CD4-positive, alpha-beta T cell treated with Interleukin-12 subunit alpha and Interleukin-12 subunit beta, for 1 hour (primary cell): ENCODE results near the gene PCDH15.
"Not testable (repeated sequence)": the region's sequence is repeated elsewhere in the genome, so short reads cannot be mapped to it uniquely, and the experiment has no call there.

Experiments
- DNase-seq: peaks from one replicate; pipeline ENCODE4 v3.0.0-alpha.2; 2020

PCDH15 gene

GRCh38 chr10:54531296-54531695 is 269.7 kb downstream of the PCDH15 start:
- no peak for DNase-seq

- DNase-seq, result no peak
These were observed 270.7 kb downstream of the PCDH15 start for GRCh38 chr10:54530299-54530698.

GRCh38 chr10:54525816-54526215 is 275.2 kb downstream of the PCDH15 start:
- no peak for DNase-seq

- not testable (repeated sequence) for DNase-seq
These were observed 285.8 kb downstream of the PCDH15 start for GRCh38 chr10:54515244-54515643.

- DNase-seq, result no peak
These were observed 297.2 kb downstream of the PCDH15 start for GRCh38 chr10:54503863-54504262.

- DNase-seq, result no peak
These were observed 299.1 kb downstream of the PCDH15 start for GRCh38 chr10:54501929-54502328.

- DNase-seq, result no peak
These were observed 304.2 kb downstream of the PCDH15 start for GRCh38 chr10:54496852-54497251.

- DNase-seq, result no peak
These were observed 313.3 kb downstream of the PCDH15 start for GRCh38 chr10:54487743-54488142.

- DNase-seq, result no peak
These were observed 315.1 kb downstream of the PCDH15 start for GRCh38 chr10:54485971-54486370.

- no peak for DNase-seq
These were observed 316.8 kb downstream of the PCDH15 start for GRCh38 chr10:54484186-54484585.

- no peak for DNase-seq
These were observed 322.4 kb downstream of the PCDH15 start for GRCh38 chr10:54478601-54479000.

- DNase-seq, result no peak
These were observed 323.3 kb downstream of the PCDH15 start for GRCh38 chr10:54477738-54478137.

GRCh38 chr10:54470324-54470631 is 330.8 kb downstream of the PCDH15 start:
- no peak for DNase-seq

GRCh38 chr10:54469587-54470323 is 331.3 kb downstream of the PCDH15 start:
- DNase-seq, result no peak

GRCh38 chr10:54454271-54454670 is 346.8 kb downstream of the PCDH15 start:
- no peak for DNase-seq

- DNase-seq, result no peak
These were observed 352.0 kb downstream of the PCDH15 start for GRCh38 chr10:54449056-54449455.

GRCh38 chr10:54444170-54444569 is 356.9 kb downstream of the PCDH15 start:
- no peak for DNase-seq

GRCh38 chr10:54441275-54441674 is 359.8 kb downstream of the PCDH15 start:
- no peak for DNase-seq

- DNase-seq, result no peak
These were observed 366.2 kb downstream of the PCDH15 start for GRCh38 chr10:54434782-54435181.

- DNase-seq, result no peak
These were observed 385.5 kb downstream of the PCDH15 start for GRCh38 chr10:54415483-54415882.

GRCh38 chr10:54402576-54402975 is 398.5 kb downstream of the PCDH15 start:
- DNase-seq, result no peak

GRCh38 chr10:54396031-54396430 is 405.0 kb downstream of the PCDH15 start:
- DNase-seq, result no peak

- DNase-seq, result not testable (repeated sequence)
These were observed 406.4 kb downstream of the PCDH15 start for GRCh38 chr10:54394598-54394997.

GRCh38 chr10:54372179-54372578 is 428.9 kb downstream of the PCDH15 start:
- no peak for DNase-seq

GRCh38 chr10:54368984-54369383 is 432.0 kb downstream of the PCDH15 start:
- no peak for DNase-seq
